Measurements from ENCODE around the gene SRRM4. TPM values are rescaled to one million over a fixed set of nuclear protein-coding genes. Genes with fewer than 3 reads are reported as not detected.

SRRM4 gene
- total RNA-seq, 4 donors from 2014 or later = not detected

GRCh38 chr12:119182701-119183493 is 201.6 kb downstream of the SRRM4 start:
- peaks cover 0 to 10% (median 0%) of the 10 kb centered on the region in 4 donors for H3K4me1 ChIP-seq
- DNase-seq (ENCODE audit: low spot score in 2 of 2) = no peak
- 67 to 76% methylated on average over 5 of the region's 5 CpGs for WGBS, 2 donors
- TF ChIP-seq POLR2A (IDR thresholded peaks at IDR 0.05) (no peak), EP300 (IDR thresholded peaks at IDR 0.05) (no peak), CTCF (IDR thresholded peaks at IDR 0.05) (no peak)
- H3K27me3 ChIP-seq = no peaks in the 10 kb centered on the region
- H3K36me3 ChIP-seq = no peaks in the 10 kb centered on the region
- no peak overlapping the region for H3K4me3 ChIP-seq
- no peaks in the 10 kb centered on the region for H3K9me3 ChIP-seq
- H3K27ac ChIP-seq = peak overlapping the region in 2 of 4 donors; percentile 54 to 61

- no peaks in the 10 kb centered on the region for H3K36me3 ChIP-seq
- no peak overlapping the region for H3K4me3 ChIP-seq
- H3K27ac ChIP-seq = peak overlapping the region in 1 of 4 donors; percentile 61
- H3K4me1 ChIP-seq = peaks cover 0 to 8% (median 0%) of the 10 kb centered on the region in 4 donors
- TF ChIP-seq CTCF (IDR thresholded peaks at IDR 0.05) (no peak), POLR2A (IDR thresholded peaks at IDR 0.05) (no peak), EP300 (IDR thresholded peaks at IDR 0.05) (no peak)
- no peaks in the 10 kb centered on the region for H3K9me3 ChIP-seq
- WGBS, 2 donors = 84 to 85% methylated on average over 9 of the region's 9 CpGs
- DNase-seq (ENCODE audit: low spot score in 2 of 2) = no peak
- H3K27me3 ChIP-seq = no peaks in the 10 kb centered on the region
Measured at GRCh38 chr12:119183942-119184695, 202.8 kb downstream of the SRRM4 start.

GRCh38 chr12:119195256-119195655 is 213.9 kb downstream of the SRRM4 start:
- Histone ChIP-seq H3K36me3 (peaks cover 0 to 6% (median 0%) of the 10 kb centered on the region in 3 donors), H3K27ac (no peak overlapping the region)
- 89 to 96% methylated on average over 16 of the region's 16 CpGs for WGBS, 2 donors

GRCh38 chr12:119198440-119198839 is 217.1 kb downstream of the SRRM4 start:
- TF ChIP-seq EP300 (IDR thresholded peaks at IDR 0.05) (no peak), POLR2A (IDR thresholded peaks at IDR 0.05) (no peak), CTCF (IDR thresholded peaks at IDR 0.05) (no peak)
- Histone ChIP-seq H3K4me1 (no peaks in the 10 kb centered on the region), H3K36me3 (peaks cover 0 to 6% (median 0%) of the 10 kb centered on the region in 3 donors), H3K27me3 (no peaks in the 10 kb centered on the region), H3K4me3 (no peak overlapping the region), H3K9me3 (peaks cover 0 to 14% (median 0%) of the 10 kb centered on the region in 4 donors), H3K27ac (no peak overlapping the region)
- WGBS, 2 donors = 97 to 99% methylated on average over 2 of the region's 2 CpGs
- DNase-seq (ENCODE audit: low spot score in 2 of 2) = no peak

More at GRCh38 chr12:119195256-119195655, 213.9 kb downstream of the SRRM4 start:
- no peak overlapping the region for H3K4me3 ChIP-seq
- TF ChIP-seq POLR2A (IDR thresholded peaks at IDR 0.05) = no peak
- no peak for TF ChIP-seq EP300 (IDR thresholded peaks at IDR 0.05)
- TF ChIP-seq CTCF (IDR thresholded peaks at IDR 0.05) = no peak
- peaks cover 0 to 14% (median 0%) of the 10 kb centered on the region in 4 donors for H3K9me3 ChIP-seq
- H3K4me1 ChIP-seq = no peaks in the 10 kb centered on the region
- no peak for DNase-seq (ENCODE audit: low spot score in 2 of 2)
- H3K27me3 ChIP-seq = no peaks in the 10 kb centered on the region

- H3K27ac ChIP-seq = no peak overlapping the region
- no peaks in the 10 kb centered on the region for H3K4me1 ChIP-seq
Measured at GRCh38 chr12:119200601-119201000, 219.3 kb downstream of the SRRM4 start.

More at GRCh38 chr12:119200601-119201000, 219.3 kb downstream of the SRRM4 start:
- H3K4me3 ChIP-seq = no peak overlapping the region
- WGBS, 2 donors = 87 to 88% methylated on average over 4 of the region's 4 CpGs
- H3K9me3 ChIP-seq = peaks cover 0 to 6% (median 0%) of the 10 kb centered on the region in 4 donors
- no peak for DNase-seq (ENCODE audit: low spot score in 2 of 2)
- H3K36me3 ChIP-seq = no peaks in the 10 kb centered on the region
- no peaks in the 10 kb centered on the region for H3K27me3 ChIP-seq
- TF ChIP-seq POLR2A (IDR thresholded peaks at IDR 0.05) = no peak
- no peak for TF ChIP-seq EP300 (IDR thresholded peaks at IDR 0.05)
- TF ChIP-seq CTCF (IDR thresholded peaks at IDR 0.05) = no peak

Measured in tibial nerve (tissue), 4 donors.